Measurements from ENCODE around the gene RXRA.

The RXRA gene

GRCh38 chr9:134373953-134374300 is 47.7 kb downstream of the RXRA start:
- no peak for TF ChIP-seq ZNF239 (tag by site-specific recombination; IDR thresholded peaks at IDR 0.05)
- TF ChIP-seq ZBTB8A (tag by site-specific recombination; IDR thresholded peaks at IDR 0.05) = no peak
- TF ChIP-seq MYNN (tag by site-specific recombination; IDR thresholded peaks at IDR 0.05; ENCODE audit: borderline replicate concordance) = no peak
- no peak for TF ChIP-seq ZNF324 (tag by site-specific recombination; IDR thresholded peaks at IDR 0.05)
- no peak for TF ChIP-seq ZNF138 (tag by site-specific recombination; IDR thresholded peaks at IDR 0.05; ENCODE audit: borderline replicate concordance)
- TF ChIP-seq YY2 (tag by site-specific recombination; IDR thresholded peaks at IDR 0.05) = no peak
- TF ChIP-seq ZNF629 (tag by site-specific recombination; IDR thresholded peaks at IDR 0.05) = no peak
- TF ChIP-seq ZNF157 (tag by site-specific recombination; IDR thresholded peaks at IDR 0.05) = no peak
- TF ChIP-seq SETDB1 (IDR thresholded peaks at IDR 0.05; ENCODE audit: insufficient read length, low read length) = no peak
- TF ChIP-seq HIC1 (tag by site-specific recombination; IDR thresholded peaks at IDR 0.05) = no peak
- no peak for TF ChIP-seq SP7 (tag by site-specific recombination; IDR thresholded peaks at IDR 0.05)
- no peak for TF ChIP-seq ELK4 (IDR thresholded peaks at IDR 0.05; ENCODE audit: borderline replicate concordance, low read depth, low read length)
- no peak for TF ChIP-seq GLI2 (tag by site-specific recombination; IDR thresholded peaks at IDR 0.05; ENCODE audit: borderline replicate concordance, low read depth)
- no peak for TF ChIP-seq ZNF707 (tag by site-specific recombination; IDR thresholded peaks at IDR 0.05)
- TF ChIP-seq ZNF121 (tag by site-specific recombination; IDR thresholded peaks at IDR 0.05) = no peak
- no peak for TF ChIP-seq ZNF169 (tag by site-specific recombination; IDR thresholded peaks at IDR 0.05)
- TF ChIP-seq ZNF146 (tag by site-specific recombination; IDR thresholded peaks at IDR 0.05) = no peak
- TF ChIP-seq ZNF560 (tag by site-specific recombination; IDR thresholded peaks at IDR 0.05; ENCODE audit: borderline replicate concordance) = no peak
- TF ChIP-seq ZNF677 (tag by site-specific recombination; IDR thresholded peaks at IDR 0.05) = no peak
- no peak for TF ChIP-seq KLF7 (tag by site-specific recombination; IDR thresholded peaks at IDR 0.05; ENCODE audit: borderline replicate concordance)
- peaks cover 4% of the 10 kb centered on the region; the same call in 1 of the 2 replicates for H3K4me1 ChIP-seq (ENCODE audit: control insufficient read depth, insufficient read depth, low read length)
- no peaks in the 10 kb centered on the region for H3K36me3 ChIP-seq (ENCODE audit: control insufficient read depth in 2 of 2, insufficient read depth in 1 of 2, low read length in 2 of 2)
- CTCF ChIA-PET = no interaction called here
- POLR2A ChIA-PET = no interaction called here
- no peak overlapping the region for H3K27ac ChIP-seq (ENCODE audit: extremely low read depth, low read depth, low read length)
- no peak overlapping the region for H3K4me3 ChIP-seq (ENCODE audit: low read depth, low read length)
- H3K9me3 ChIP-seq (ENCODE audit: control insufficient read depth, insufficient read depth, low read depth, low read length) = no peaks in the 10 kb centered on the region

GRCh38 chr9:134374301-134375010 is 48.2 kb downstream of the RXRA start:
- POLR2A ChIA-PET = no interaction called here
- TF ChIP-seq ZNF707 (tag by site-specific recombination; IDR thresholded peaks at IDR 0.05) (no peak), ZNF23 (tag by site-specific recombination; IDR thresholded peaks at IDR 0.05; ENCODE audit: borderline replicate concordance) (no peak), ZNF114 (tag by site-specific recombination; IDR thresholded peaks at IDR 0.05) (no peak), YY2 (tag by site-specific recombination; IDR thresholded peaks at IDR 0.05) (no peak), ZFHX2 (tag by site-specific recombination; conservative IDR thresholded peaks at IDR 0.05) (0 out of 2 replicates have a peak, but pooled peaks have one; percentile 7), EGR2 (tag by site-specific recombination; IDR thresholded peaks at IDR 0.05; ENCODE audit: low read depth) (no peak)
- Histone ChIP-seq H3K9me3 (ENCODE audit: control insufficient read depth, insufficient read depth, low read depth, low read length) (no peaks in the 10 kb centered on the region), H3K4me3 (ENCODE audit: low read depth, low read length) (no peak overlapping the region), H3K27ac (ENCODE audit: extremely low read depth, low read depth, low read length) (no peak overlapping the region), H3K4me1 (ENCODE audit: control insufficient read depth, insufficient read depth, low read length) (peaks cover 4% of the 10 kb centered on the region; the same call in 1 of the 2 replicates), H3K36me3 (ENCODE audit: control insufficient read depth in 2 of 2, insufficient read depth in 1 of 2, low read length in 2 of 2) (no peaks in the 10 kb centered on the region)
- CTCF ChIA-PET = no interaction called here

Measured in HEK293 (cell line).